Peyer's patch (tissue), 4 donors: ENCODE data around the gene CALD1. TPM values are rescaled to one million over a fixed set of nuclear protein-coding genes. Genes with fewer than 3 reads are reported as not detected.

ENCODE experiments used
- DNase-seq, 3 donors: peaks; one replicate each; pipeline ENCODE4 v3.0.0-alpha.2; 2017 to 2019
- H3K27ac ChIP-seq, 4 donors: fragments of 200-600 bp; sonication (generic); one replicate each; pipeline ENCODE4 v1.5.1; 2016 to 2019
- H3K27me3 ChIP-seq, 2 donors: fragments of 200-600 bp; sonication (generic); one replicate each; pipeline ENCODE4 v1.5.1; 2019
- H3K36me3 ChIP-seq, 3 donors: fragments of 200-600 bp; sonication (generic); one replicate each; pipeline ENCODE4 v1.5.1; 2016 to 2019
- H3K4me1 ChIP-seq, 4 donors: fragments of 200-600 bp; sonication (generic); one replicate each; pipeline ENCODE4 v1.5.1; 2016 to 2019
- H3K4me3 ChIP-seq, 4 donors: fragments of 200-600 bp; sonication (generic); 1 replicate in 3 of 4; 2 replicates in 1 of 4; pipeline ENCODE4 v1.5.1; 2016 to 2019; ENCODE audit warnings: mild to moderate bottlenecking in 1 of 4
- H3K9me3 ChIP-seq, 4 donors: fragments of 200-600 bp; sonication (generic); one replicate each; pipeline ENCODE4 v1.5.1; 2016 to 2019; ENCODE audit warnings: mild to moderate bottlenecking in 1 of 4
- POLR2A ChIP-seq, 2 donors: fragments of 450-650 bp; IDR thresholded peaks; one replicate each; pipeline ENCODE4 v1.5.1; 2017; ENCODE audit warnings: antibody characterized with exemption in 2 of 2, mild to moderate bottlenecking in 2 of 2, moderate library complexity in 2 of 2
- total RNA-seq, 4 donors: library from RNA; depleted of rRNA; stranded (reverse); fragments of >200 nt; gene quantifications; one replicate each; pipeline ENCODE4 v1.1.0, GENCODE V29; 2016
- TF ChIP-seq, protein P1 (sequence below), 6 experiments: fragments of 450-650 bp in 4 of 6; fragments of 200-600 bp in 2 of 6; sonication (generic) in 1 of 6; IDR thresholded peaks; one replicate each; pipeline ENCODE4 v1.5.1; 2017 to 2019; ENCODE audit warnings: antibody characterized with exemption in 6 of 6, mild to moderate bottlenecking in 3 of 6, moderate library complexity in 1 of 6

Gene CALD1
- total RNA-seq, 4 donors from 2014 or later, result 39.2 to 536 (median 83.1) TPM

DNA sequence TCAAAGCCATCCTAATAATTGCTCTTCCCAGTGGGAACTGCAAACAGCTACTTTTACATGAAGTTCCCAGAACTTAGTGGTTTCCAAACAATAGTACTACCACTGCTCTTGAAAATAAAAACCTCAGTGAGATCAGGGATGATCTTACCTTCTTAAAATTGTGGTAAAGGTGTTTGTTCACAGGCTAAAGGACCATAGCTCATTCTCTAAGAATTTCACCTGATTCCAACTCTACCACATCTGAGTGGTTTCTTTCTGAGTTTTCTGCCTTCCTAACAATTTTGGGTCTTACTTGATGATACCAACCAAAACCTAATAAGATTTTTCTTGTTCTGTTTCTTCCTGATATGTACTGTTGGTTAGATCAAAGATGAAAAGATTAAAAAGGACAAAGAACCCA, 161.3 kb downstream of the CALD1 start:
- TF ChIP-seq, protein P1, sequence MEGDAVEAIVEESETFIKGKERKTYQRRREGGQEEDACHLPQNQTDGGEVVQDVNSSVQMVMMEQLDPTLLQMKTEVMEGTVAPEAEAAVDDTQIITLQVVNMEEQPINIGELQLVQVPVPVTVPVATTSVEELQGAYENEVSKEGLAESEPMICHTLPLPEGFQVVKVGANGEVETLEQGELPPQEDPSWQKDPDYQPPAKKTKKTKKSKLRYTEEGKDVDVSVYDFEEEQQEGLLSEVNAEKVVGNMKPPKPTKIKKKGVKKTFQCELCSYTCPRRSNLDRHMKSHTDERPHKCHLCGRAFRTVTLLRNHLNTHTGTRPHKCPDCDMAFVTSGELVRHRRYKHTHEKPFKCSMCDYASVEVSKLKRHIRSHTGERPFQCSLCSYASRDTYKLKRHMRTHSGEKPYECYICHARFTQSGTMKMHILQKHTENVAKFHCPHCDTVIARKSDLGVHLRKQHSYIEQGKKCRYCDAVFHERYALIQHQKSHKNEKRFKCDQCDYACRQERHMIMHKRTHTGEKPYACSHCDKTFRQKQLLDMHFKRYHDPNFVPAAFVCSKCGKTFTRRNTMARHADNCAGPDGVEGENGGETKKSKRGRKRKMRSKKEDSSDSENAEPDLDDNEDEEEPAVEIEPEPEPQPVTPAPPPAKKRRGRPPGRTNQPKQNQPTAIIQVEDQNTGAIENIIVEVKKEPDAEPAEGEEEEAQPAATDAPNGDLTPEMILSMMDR (IDR thresholded peaks at IDR 0.05), result no peak
- TF ChIP-seq POLR2A (IDR thresholded peaks at IDR 0.05), result no peak
- no peak overlapping the region for H3K4me3 ChIP-seq
- H3K36me3 ChIP-seq, result no peaks in the 10 kb centered on the region
- no peaks in the 10 kb centered on the region for H3K9me3 ChIP-seq
- H3K27ac ChIP-seq, result peak overlapping the region in 1 of 4 donors; percentile 6
- H3K27me3 ChIP-seq, result no peaks in the 10 kb centered on the region
- DNase-seq, result no peak
- no peaks in the 10 kb centered on the region for H3K4me1 ChIP-seq

DNA sequence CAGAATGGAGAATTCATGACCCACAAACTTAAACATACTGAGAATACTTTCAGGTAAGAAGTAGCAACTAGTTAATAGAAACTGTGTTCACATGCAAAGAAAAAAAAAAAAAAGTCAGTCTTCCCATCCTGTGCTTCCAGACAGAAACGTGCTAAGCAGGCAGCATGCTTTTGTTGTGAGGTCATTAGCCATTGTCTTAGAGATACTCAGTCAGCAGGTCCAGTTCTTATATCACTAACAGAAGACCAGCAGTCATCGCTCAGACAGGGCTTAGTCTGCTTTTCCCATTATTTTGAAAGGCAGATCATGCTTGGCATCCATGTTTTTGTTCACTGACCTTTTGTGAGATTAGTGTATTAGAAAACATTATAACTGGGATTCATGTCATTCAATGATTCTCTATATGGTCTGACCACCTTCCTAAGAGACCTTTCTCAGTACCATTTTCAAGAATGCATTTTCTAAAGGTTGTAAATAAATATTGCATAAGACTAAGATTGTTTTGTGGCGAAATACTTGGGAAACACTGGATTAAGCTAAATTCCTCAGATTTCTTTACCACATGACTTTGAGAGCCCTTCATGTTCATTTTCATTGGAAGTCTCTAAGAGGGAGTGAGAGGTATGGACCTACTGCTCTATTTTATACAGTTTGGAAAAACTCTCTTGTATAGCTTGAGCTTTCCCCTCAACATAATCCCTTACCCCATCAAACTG, 161.9 kb downstream of the CALD1 start:
- no peak for DNase-seq
- TF ChIP-seq POLR2A (IDR thresholded peaks at IDR 0.05), result no peak
- TF ChIP-seq, protein P1 (IDR thresholded peaks at IDR 0.05), result no peak

GRCh38 chr7:134941952-134942351, 162.5 kb downstream of the CALD1 start:
- Histone ChIP-seq H3K4me3 (no peak overlapping the region), H3K4me1 (no peaks in the 10 kb centered on the region), H3K27me3 (no peaks in the 10 kb centered on the region), H3K27ac (peak overlapping the region in 1 of 4 donors; percentile 6), H3K36me3 (peaks cover 0 to 3% (median 0%) of the 10 kb centered on the region in 3 donors), H3K9me3 (no peaks in the 10 kb centered on the region)
- DNase-seq, result no peak
- TF ChIP-seq, protein P1 (IDR thresholded peaks at IDR 0.05), result no peak
- TF ChIP-seq POLR2A (IDR thresholded peaks at IDR 0.05), result no peak

More for the DNA sequence above, 161.9 kb downstream of the CALD1 start:
- Histone ChIP-seq H3K9me3 (no peaks in the 10 kb centered on the region), H3K27ac (peak overlapping the region in 1 of 4 donors; percentile 6), H3K4me1 (no peaks in the 10 kb centered on the region), H3K4me3 (no peak overlapping the region), H3K27me3 (no peaks in the 10 kb centered on the region), H3K36me3 (no peaks in the 10 kb centered on the region)

DNA sequence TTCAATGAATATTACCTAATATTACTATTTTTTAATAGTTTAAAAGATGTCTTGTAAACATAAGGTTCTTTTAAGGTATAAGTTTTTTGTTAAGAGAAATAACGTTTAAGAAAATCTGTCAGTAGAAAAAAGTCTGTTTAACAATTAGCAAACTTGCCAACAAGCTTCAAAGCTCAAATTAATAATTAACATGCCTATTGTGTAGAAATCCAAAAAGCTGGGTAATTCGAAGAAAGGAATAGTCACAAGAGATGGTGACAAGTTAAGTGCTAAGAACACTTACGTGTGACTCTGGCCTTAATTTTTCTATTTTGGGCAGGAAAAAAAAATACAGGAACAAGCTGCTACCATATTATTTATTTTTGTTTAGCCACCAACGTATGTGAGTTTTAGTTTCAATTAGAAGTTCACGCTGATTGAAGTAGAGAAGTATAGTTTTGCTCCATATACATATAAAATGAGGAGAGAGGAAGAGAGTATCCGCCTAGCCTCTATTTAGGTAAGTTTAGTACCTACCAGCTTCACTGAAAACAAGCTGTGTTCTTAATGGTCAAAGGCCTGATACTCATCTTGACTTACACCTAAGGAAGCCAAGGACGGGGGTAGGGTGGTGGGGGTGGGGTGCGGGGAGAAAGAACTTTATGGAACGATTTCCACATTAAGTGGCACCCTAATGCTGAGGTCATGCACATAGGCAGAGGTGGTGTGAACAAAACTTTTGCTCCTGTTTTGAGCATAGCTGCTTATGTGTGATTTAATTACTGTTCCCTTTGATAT, 163.4 kb downstream of the CALD1 start:
- TF ChIP-seq, protein P1 (IDR thresholded peaks at IDR 0.05), result no peak
- TF ChIP-seq POLR2A (IDR thresholded peaks at IDR 0.05), result no peak
- Histone ChIP-seq H3K4me3 (no peak overlapping the region), H3K27ac (no peak overlapping the region), H3K9me3 (no peaks in the 10 kb centered on the region), H3K36me3 (peaks cover 0 to 10% (median 0%) of the 10 kb centered on the region in 3 donors), H3K27me3 (no peaks in the 10 kb centered on the region), H3K4me1 (no peaks in the 10 kb centered on the region)
- no peak for DNase-seq

- DNase-seq, result no peak
- TF ChIP-seq POLR2A (IDR thresholded peaks at IDR 0.05), result no peak
- TF ChIP-seq, protein P1 (IDR thresholded peaks at IDR 0.05), result peak in 4 of 6 experiments; percentile 22 to 42 (median 38)
- no peaks in the 10 kb centered on the region for H3K9me3 ChIP-seq
- no peak overlapping the region for H3K27ac ChIP-seq
- peaks cover 0 to 10% (median 0%) of the 10 kb centered on the region in 3 donors for H3K36me3 ChIP-seq
- H3K27me3 ChIP-seq, result no peaks in the 10 kb centered on the region
- H3K4me3 ChIP-seq, result no peak overlapping the region
- H3K4me1 ChIP-seq, result no peaks in the 10 kb centered on the region
Measured at GRCh38 chr7:134943785-134944400, 164.5 kb downstream of the CALD1 start.
